Small intestine (tissue), 4 donors: ENCODE results near the gene RP2. TPM values are rescaled to one million over a fixed set of nuclear protein-coding genes. Genes with fewer than 3 reads are reported as not detected.

Source experiments
- polyA plus RNA-seq, 4 donors: library from polyadenylated mRNA; stranded (reverse) in 3 of 4; unstranded in 1 of 4; fragments of 200-250 nt in 3 of 4; fragments of 120-200 nt in 1 of 4; gene quantifications; one replicate each; pipeline versions ENCODE4 v1.2.1 to v1.2.3, GENCODE V29; 2013
- donor health status: healthy with polysubstance abuse.
- donor health status: Bipolar disorder and iron deficiency.
- donor health status: healthy.

The RP2 gene
- polyA plus RNA-seq, 4 donors: 7.7 to 15.9 (median 11.9) TPM

Other genes with a start within 250 kb of the RP2 start
- 1 to 10 TPM in 2 of 4 donors, under 1 TPM in 2; under 0.01 to 2.8 (median 1.4) TPM for gene SLC9A7, start 77.9 kb upstream of the RP2 start, polyA plus RNA-seq
- 10 to 100 TPM in 1 of 4 donors, 1 to 10 TPM in 3; 1.1 to 11.5 (median 2.4) TPM for gene JADE3, start 75.4 kb downstream of the RP2 start, polyA plus RNA-seq
- 100 to 1,000 TPM in 1 of 4 donors, 10 to 100 TPM in 2, 1 to 10 TPM in 1; 1.8 to 315 (median 33.0) TPM for gene RGN, start 241.4 kb downstream of the RP2 start, polyA plus RNA-seq